Measurements from ENCODE around the gene TUBGCP6.
"Not testable (repeated sequence)": the region's sequence is repeated elsewhere in the genome, so short reads cannot be mapped to it uniquely, and the experiment has no call there.

The TUBGCP6 gene

DNA sequence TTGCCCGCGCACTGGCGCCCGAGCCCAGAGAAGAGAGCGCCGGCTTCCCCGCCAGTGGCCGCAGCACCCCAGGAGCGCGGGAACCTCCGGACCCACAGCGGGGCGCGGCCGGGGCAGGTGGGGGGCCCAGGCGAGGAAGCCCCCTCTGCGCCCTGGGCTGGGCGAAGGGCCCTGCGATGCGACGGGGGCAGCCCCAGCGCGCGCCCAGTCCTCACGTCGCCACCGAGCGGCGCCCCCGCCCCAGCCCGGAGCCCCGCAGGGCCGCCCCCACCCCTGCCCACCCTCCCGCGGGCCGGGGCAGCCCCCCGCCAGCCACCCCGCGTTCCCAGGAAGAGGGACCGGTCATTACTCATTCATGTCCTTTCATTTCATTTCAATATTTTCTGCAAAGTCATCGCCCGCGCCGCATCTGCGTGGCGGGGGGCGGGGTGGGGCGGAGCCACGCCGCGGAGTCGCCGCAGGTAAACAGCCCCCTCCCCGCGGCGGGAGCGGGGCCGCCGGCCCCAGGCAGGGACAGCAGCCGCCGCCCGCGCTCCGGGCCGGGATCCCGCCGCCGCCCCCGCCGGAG, 75.0 kb downstream of the TUBGCP6 start:
- CTCF ChIA-PET: no interaction called here

DNA sequence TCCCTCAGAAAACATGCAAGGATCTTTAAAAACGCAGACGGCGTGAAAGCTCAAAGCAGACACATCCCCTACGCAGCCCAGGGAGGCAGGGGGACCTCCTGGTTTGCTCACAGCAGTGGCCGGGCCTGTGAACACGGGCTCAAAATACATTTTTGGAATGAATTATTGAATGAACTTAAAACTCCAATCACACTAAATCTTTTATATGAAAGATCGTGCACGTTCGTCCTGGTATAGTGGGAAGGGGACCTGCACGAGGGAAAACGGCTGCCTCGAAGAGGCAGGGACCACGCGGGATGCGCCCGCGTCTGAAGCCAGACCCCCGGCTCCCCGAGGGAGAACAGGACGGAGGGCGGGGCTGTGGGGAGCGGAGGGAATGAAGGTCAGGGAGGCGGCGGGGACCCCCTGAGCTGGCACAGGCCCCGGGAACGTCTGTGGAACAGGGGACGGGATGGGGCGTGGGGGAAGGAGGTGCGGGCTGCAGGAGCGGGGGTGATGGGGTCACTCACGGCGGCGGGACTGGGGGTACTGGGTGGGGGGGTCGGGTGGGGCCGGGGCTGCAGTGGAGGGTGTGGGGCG, 75.6 kb downstream of the TUBGCP6 start:
- TF ChIP-seq BHLHE40 (IDR thresholded peaks at IDR 0.05; ENCODE audit: borderline replicate concordance): no peak
- no peak for TF ChIP-seq HDGF (IDR thresholded peaks at IDR 0.05; ENCODE audit: borderline replicate concordance)
- ChIA-PET POLR2A (no interaction called here), CTCF (no interaction called here)
- DNase-seq (ENCODE audit: extremely low spot score): no peak

More for the DNA sequence above, 75.0 kb downstream of the TUBGCP6 start:
- peak; percentile 30; the same call in 1 of the 2 replicates for TF ChIP-seq FOXM1 (IDR thresholded peaks at IDR 0.05; ENCODE audit: borderline replicate concordance)
- no peak for TF ChIP-seq L3MBTL2 (conservative IDR thresholded peaks at IDR 0.05)
- TF ChIP-seq LEF1 (IDR thresholded peaks at IDR 0.05; ENCODE audit: borderline replicate concordance): no peak
- POLR2A ChIA-PET: interaction anchor here (1.0 to 1.8 kb wide), 3 partner anchors 12 to 20 kb away, joined by 3 to 4 read pairs (median 3); no protein-coding TSS in a partner anchor
- peak; percentile 65 for DNase-seq (ENCODE audit: extremely low spot score)

DNA sequence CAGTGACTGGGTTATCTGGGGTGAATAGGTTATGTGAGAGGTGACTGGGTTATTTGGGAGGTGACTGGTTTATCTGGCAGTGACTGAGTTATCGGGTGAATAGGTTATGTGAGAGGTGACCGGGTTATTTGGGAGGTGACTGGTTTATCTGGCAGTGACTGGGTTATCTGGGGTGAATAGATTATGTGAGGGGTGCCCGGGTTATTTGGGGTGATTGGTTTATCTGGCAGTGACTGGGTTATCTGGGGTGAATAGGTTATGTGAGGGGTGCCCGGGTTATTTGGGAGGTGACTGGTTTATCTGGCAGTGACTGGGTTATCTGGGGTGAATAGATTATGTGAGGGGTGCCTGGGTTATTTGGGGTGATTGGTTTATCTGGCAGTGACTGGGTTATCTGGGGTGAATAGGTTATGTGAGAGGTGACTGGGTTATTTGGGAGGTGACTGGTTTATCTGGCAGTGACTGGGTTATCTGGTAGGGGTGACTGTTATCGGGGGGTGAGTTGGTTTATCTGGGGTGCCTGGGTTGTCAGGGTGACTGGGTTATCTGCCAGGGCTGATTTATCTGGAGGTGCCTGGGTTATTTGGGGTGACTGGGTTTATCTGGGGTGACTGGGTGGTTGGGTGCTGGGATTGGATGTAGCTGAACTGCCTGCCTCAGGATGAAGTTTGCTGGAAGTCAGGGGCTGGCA, 76.2 kb downstream of the TUBGCP6 start:
- POLR2A ChIA-PET; CTCF ChIA-PET; DNase-seq (ENCODE audit: extremely low spot score): not testable (repeated sequence)

DNA sequence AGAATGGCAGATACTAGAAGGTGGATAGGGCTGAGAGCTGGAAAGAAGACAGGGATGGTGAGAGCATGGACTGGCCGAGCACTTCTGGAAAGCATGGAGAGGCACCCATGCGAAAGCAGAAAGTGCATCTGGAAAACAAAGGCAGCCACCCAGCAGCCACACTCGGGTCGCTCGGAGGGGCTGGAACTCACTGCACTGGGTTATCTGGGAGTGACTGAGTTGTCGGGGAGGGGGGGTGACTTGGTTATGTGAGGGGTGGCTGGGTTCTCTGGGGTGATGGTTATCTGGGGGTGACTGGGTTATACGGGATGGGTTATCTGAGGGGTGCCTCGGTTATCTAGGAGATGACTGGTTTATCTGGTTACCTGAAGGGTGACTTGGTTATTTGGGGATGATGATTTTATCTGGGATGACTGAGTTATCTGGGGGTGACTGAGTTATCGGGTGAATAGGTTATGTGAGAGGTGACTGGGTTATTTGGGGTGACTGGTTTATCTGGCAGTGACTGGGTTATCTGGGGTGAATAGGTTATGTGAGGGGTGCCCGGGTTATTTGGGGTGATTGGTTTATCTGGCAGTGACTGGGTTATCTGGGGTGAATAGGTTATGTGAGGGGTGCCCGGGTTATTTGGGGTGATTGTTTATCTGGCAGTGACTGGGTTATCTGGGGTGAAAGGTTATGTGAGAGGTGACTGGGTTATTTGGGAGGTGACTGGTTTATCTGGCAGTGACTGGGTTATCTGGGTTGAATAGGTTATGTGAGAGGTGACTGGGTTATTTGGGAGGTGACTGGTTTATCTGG, 76.9 kb downstream of the TUBGCP6 start:
- POLR2A ChIA-PET: no interaction called here
- DNase-seq (ENCODE audit: extremely low spot score): no peak
- CTCF ChIA-PET: no interaction called here
- TF ChIP-seq SUZ12 (IDR thresholded peaks at IDR 0.05): no peak
- TF ChIP-seq HDGF (IDR thresholded peaks at IDR 0.05; ENCODE audit: borderline replicate concordance): no peak
- no peak for TF ChIP-seq CTBP1 (IDR thresholded peaks at IDR 0.05; ENCODE audit: borderline replicate concordance)
